ENCODE measurements around the gene DLEC1.
"Not testable (repeated sequence)": the region's sequence is repeated elsewhere in the genome, so short reads cannot be mapped to it uniquely, and the experiment has no call there.

DLEC1 gene

GRCh38 chr3:38039899-38040261, 872 bp downstream of the DLEC1 start:
- peak; percentile 81 for DNase-seq

DNA sequence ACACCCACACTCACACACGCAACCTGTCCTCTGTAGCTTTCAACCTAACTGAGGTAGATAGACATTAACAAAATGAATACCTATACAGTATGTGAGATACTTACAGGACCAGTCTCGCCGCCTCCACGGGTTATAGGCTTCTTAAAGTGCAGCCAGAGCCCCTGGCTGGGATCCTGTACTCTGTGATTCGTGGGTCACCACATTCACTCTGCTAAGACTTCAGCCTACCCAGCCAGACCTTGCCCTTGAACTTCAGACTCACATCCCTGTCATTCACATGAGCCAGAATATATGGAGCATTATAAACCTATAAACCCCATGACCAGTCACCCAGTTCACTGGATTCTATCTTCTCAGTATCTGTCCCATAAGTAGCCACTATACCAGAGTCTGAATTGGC, 1.4 kb downstream of the DLEC1 start:
- no peak for DNase-seq

DNA sequence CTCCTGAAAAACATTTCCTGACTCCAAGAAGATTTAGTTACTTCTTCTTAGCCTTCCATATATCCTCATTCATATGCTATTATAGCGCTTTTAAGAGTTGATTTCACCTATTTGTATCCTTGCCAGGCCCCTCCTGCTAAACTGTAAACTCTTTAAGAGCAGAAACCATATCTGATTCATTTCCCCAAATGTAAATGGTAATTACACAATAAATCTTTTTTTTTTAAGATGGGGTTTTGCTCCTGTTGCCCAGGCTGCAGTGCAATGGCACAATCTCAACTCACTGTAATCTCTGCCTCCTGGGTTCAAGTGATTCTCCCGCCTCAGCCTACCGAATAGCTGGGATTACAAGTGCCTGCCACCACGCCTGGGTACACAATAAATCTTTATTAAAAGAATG, 4.5 kb downstream of the DLEC1 start:
- no peak for DNase-seq

GRCh38 chr3:38046027-38046426, 7.0 kb downstream of the DLEC1 start:
- DNase-seq = no peak

DNA sequence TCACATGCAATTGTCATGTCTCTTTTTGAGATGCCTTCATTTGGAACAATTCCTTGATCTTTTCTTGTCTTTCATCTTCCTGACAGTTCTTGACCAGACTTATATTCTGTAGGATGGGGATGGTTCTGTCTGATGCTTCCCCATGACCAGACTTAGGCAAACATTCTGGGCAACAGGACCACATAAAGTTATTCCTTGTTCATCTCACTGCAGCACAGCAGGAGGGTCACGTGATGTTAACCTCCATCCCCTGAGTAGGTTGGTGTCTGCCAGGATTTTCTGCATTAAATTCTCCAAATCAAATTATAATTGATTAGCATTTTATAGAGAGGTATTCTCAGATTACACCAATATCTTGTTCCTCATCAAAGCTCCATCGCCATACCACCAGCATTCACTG, 7.8 kb downstream of the DLEC1 start:
- no peak for DNase-seq

GRCh38 chr3:38047896-38048295, 8.9 kb downstream of the DLEC1 start:
- DNase-seq = no peak

DNA sequence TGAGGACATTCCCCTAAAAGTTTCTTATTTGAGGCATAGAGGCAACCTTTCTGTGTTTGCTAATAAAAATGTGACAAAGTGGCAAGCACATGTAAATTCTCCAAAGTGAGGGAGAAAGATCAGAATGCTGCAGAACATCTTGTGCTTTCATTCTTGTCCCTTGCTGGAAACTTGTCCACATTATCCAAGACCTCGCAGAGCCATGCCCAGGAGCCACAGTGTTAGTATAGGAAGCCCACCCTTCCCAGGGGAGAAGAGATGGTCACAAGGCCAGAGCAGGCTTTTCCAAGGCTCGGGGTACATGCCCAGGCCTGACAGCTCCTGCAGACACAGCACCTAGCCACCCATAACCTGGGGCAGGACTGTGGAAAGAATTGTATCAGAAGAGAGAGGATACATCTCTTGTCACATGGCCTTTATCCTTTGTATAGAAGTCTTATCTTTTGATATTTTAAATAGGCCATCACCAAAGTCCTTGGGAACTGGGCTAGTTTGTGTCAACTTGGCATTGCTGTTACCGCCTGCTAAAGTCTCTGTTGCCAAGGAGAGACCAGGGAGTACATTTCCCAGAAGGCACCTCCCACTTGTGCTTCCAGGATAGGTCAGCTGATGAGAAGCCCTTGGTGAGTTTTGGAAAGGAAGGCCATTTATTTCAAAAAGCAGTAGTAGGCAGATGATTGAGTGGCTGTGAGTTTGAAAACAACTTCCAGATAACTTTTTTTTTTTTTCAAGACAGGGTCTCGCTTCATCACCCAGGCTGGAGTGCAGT, 10.5 kb downstream of the DLEC1 start:
- DNase-seq = no peak

- no peak for DNase-seq
These were observed 12.1 kb downstream of the DLEC1 start for GRCh38 chr3:38051131-38051530.

DNA sequence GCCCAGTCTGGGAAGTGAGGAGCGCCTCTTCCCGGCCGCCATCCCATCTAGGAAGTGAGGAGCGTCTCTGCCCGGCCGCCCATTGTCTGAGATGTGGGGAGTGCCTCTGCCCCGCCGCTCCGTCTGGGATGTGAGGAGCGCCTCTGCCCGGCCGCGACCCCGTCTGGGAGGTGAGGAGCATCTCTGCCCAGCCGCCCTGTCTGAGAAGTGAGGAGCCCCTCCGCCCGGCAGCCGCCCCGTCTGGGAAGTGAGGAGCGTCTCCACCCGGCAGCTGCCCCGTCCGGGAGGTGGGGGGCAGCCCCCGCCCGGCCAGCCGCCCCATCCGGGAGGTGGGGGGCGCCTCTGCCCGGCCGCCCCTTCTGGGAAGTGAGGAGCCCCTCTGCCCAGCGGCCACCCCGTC, 14.3 kb downstream of the DLEC1 start:
- DNase-seq = not testable (repeated sequence)

DNA sequence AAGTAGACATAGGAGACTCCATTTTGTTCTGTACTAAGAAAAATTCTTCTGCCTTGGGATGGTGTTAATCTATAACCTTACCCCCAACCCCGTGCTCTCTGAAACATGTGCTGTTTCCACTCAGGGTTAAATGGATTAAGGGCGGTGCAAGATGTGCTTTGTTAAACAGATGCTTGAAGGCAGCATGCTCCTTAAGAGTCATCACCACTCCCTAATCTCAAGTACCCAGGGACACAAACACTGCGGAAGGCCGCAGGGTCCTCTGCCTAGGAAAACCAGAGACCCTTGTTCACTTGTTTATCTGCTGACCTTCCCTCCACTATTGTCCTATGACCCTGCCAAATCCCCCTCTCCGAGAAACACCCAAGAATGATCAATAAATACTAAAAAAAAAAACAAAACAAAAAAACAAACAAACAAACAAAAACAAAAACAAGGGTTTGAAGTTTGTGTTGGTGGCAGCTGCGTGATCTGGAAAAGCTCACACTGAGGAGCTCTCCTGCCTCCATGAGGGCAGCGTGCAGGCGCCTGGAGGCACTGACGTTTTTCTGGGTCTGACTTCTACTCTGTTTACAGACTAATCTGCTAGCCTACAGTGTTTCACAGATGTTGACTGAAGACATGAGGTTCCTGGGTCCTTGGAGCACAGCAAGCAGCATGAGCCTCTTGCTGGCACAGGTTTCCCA, 14.9 kb downstream of the DLEC1 start:
- not testable (repeated sequence) for DNase-seq

- DNase-seq = no peak
These were observed 15.5 kb downstream of the DLEC1 start for GRCh38 chr3:38054499-38055001.

DNA sequence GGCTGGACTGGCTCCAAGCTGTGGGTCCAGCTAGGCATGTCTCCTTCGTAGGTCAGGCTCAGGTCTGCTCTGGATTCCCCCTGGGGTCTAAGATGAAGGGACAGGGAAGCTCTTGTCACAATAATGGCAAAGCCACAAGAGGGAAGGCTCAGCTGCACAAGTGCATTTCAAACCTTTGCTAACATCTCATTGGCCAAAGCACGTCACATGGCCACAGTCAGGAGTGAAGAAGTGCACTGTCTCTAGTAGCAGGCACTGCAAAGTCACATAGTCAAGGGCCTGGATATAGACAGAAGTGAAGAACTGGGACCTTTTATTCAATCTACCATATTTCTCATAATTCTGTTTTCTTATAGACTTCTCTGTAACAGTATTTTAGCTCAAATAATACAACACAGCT, 20.1 kb downstream of the DLEC1 start:
- no peak for DNase-seq

DNA sequence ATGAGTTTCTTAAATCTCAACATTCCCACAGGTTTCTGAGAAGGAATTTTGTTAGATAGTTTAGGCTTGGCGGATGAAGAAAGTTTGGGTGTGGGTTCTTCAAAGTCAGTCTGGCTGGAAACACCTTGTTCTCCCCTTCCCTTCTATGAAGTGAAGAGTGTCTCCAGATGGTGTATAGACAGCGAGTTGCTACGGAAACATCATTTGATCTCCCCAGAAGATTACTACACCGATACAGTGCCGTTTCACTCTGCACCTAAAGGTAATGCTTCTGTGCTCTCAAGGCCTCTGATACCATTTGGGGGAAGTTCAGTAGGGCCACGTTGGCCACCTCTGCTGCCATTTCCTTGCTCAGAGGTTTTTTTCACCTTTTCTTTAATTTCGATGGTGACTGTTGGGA, 20.6 kb downstream of the DLEC1 start:
- DNase-seq = no peak

- DNase-seq = no peak
These were observed 23.8 kb downstream of the DLEC1 start for GRCh38 chr3:38062809-38063208.

DNA sequence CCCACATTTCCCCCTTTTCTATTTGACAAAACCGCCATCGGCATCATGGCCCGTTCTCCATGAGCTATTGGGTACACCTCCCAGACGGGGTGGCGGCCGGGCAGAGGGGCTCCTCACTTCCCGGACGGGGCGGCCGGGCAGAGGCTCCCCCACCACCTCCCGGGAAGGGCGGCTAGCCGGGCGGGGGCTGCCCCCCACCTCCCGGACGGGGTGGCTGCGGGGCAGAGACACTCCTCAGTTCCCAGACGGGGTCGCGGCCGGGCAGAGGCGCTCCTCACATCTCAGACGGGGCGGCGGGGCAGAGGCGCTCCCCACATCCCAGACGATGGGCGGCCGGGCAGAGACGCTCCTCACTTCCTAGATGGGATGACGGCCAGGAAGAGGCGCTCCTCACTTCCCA, 25.4 kb downstream of the DLEC1 start:
- DNase-seq = not testable (repeated sequence)

DNA sequence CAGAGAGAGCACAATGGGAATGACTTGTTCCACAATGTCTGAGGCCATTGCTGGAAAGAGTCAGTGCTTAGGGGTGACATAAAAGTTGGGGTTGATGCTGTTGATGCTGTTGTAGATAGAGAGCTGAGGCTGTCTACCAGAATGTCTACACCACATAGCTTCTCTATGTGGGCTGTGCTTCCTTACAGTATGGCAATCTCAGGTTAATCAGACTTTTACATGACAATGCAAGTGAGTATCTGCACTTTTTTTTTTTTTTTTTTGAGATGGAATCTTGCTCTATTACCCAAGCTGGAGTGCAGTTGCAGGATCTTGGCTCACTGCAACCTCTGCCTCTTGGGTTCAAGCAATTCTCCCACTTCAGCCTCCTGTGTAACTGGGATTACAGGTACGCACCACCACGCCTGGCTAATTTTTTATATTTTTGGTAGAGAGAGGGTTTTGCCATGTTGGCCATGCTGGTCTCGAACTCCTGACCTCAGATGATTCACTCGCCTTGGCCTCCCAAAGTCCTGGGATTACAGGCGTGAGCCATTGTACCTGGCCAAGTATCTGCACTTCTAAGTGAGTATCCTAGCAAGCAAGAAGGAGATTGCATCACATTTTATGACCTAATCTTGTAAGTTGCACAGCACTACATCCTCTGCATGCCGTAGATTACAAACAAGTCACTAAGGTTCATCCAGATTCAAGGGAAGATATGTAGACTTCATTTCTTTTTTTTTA, 28.7 kb downstream of the DLEC1 start:
- DNase-seq = no peak

- DNase-seq = no peak
These were observed 31.0 kb downstream of the DLEC1 start for GRCh38 chr3:38070013-38070412.

DNA sequence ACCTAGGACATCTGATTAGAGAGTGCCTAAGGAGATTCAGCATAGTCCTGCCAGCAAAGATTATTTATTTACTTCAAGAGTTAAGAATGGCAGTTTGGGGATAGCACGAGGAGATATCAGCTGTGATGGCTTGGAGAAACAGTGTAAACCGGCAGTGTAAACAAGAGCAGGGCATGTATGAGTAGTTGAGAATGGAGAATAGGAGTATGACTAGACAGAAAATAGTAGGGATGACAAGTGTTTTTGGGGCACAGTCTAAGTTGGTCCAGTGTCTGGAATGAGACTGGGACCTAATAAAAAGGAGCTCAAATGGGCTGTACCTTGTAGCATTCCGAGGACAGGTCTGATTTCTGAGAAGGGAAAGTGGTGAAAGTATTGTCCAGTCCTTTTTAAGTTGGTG, 38.1 kb downstream of the DLEC1 start:
- DNase-seq = not testable (repeated sequence)

DNA sequence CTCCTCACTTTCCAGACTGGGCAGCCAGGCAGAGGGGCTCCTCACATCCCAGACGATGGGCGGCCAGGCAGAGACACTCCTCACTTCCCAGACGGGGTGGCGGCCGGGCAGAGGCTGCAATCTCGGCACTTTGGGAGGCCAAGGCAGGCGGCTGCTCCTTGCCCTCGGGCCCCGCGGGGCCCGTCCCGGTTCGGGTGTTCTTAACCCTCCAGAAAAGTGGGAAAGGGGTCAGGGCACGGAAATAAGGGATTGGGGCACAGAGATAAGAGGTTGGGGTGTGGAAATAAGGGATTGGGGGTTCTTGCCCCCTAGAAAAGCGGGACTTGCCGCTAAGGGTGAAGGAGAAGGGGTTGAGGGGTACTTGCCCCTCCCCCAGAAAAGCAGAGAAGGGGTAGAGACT, 43.3 kb downstream of the DLEC1 start:
- not testable (repeated sequence) for DNase-seq

DNA sequence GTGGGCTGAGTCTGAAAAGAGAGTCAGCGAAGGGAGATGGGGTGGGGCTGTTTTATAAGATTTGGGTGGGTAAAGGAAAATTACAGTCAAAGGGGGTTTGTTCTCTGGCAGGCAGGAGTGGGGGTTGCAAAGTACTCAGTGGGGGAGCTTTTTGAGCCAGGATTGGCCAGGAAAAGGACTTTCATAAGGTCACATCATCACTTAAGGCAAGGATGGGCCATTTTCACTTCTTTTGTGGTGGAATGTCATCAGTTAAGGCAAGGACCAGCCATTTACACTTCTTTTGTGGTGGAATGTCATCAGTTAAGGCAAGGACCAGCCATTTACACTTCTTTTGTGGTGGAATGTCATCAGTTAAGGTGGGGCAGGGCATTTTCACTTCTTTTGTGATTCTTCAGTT, 44.2 kb downstream of the DLEC1 start:
- DNase-seq = not testable (repeated sequence)

- DNase-seq = no peak
These were observed 44.9 kb downstream of the DLEC1 start for GRCh38 chr3:38083871-38084333.

DNA sequence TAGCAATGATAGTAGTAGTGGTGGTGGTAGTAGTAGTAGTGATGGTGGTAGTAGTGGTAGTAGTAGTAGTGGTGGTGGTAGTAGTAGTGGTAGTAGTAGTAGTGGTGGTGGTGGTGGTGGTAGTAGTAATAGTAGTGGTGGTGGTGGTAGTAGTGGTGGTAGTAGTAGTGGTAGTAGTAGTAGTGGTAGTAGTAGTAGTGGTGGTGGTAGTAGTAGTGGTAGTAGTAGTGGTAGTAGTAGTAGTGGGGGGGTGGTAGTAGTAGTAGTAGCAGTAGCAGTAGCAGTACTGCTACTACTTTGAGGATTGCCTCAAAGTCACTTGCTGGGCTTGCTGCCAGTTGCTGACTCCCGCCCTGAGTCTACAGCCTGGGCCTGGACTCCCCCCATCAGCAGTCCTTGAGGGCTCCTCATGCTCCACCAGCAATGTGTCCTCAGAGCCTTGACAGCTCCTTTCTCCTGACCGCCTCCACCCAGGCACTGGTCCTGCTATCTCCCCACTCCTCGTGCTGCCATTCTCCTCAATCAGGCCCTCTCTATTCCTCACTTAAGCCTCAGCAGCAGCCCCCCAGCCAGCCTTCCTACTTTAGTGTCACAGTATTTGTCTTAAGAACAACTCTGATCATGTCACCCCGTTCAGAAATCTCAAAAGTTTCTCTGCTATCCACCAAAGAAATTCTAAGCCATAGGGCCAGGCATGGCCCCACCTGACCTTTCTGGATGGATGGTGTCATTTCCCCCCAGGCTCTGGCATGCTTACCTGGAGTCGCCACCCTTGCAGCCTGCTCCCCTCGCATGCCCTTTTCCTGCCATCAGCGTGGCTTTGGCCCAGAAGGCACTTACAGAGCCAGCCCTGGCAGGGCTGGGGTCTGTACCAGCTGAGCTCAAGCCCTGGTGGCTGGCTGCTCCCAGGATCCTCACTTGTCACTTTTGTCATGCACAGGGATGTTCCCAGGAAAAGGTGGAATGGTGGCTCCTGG, 45.6 kb downstream of the DLEC1 start:
- DNase-seq = peak; percentile 70

All from activated effector memory CD4-positive, alpha-beta T cell treated with anti-CD3 and anti-CD28 coated beads, Interleukin-2, amount 50 U/mL, for 16 hours (primary cell).